Ishikawa (cell line): ENCODE results near the gene SEC14L5.
A peak's percentile ranks its signal among the peaks of the same experiment; 100 is the strongest.

Experiments used
- CEBPB ChIP-seq: IDR thresholded peaks from 2 replicates; pipeline ENCODE4 v1.6.1; 2012
- CREB1 ChIP-seq: IDR thresholded peaks from 2 replicates; pipeline ENCODE4 v1.6.1; 2012; ENCODE audit warnings: low read depth
- EGR1 ChIP-seq: IDR thresholded peaks from 2 replicates; pipeline ENCODE4 v1.6.1; 2012
- EP300 ChIP-seq: IDR thresholded peaks from 2 replicates; pipeline ENCODE4 v1.6.1; 2012; ENCODE audit warnings: borderline replicate concordance
- FOXM1 ChIP-seq: IDR thresholded peaks from 2 replicates; pipeline ENCODE4 v1.6.1; 2012; ENCODE audit warnings: low read depth, borderline replicate concordance
- NFIC ChIP-seq: IDR thresholded peaks from 2 replicates; pipeline ENCODE4 v1.6.1; 2012
- RAD21 ChIP-seq: IDR thresholded peaks from 2 replicates; pipeline ENCODE4 v1.6.1; 2012; ENCODE audit warnings: low read depth
- TAF1 ChIP-seq: IDR thresholded peaks from 2 replicates; pipeline ENCODE4 v1.6.1; 2012; ENCODE audit warnings: low read depth, mild to moderate bottlenecking
- TCF12 ChIP-seq: IDR thresholded peaks from 2 replicates; pipeline ENCODE4 v1.6.1; 2012; ENCODE audit warnings: low read depth
- TEAD4 ChIP-seq: IDR thresholded peaks from 2 replicates; pipeline ENCODE4 v1.6.1; 2012
- YY1 ChIP-seq: IDR thresholded peaks from 2 replicates; pipeline ENCODE4 v1.6.1; 2012; ENCODE audit warnings: low read depth
- ZBTB7A ChIP-seq: IDR thresholded peaks from 2 replicates; pipeline ENCODE4 v1.6.1; 2012; ENCODE audit warnings: low read depth
- TF ChIP-seq, protein P1 (sequence below): IDR thresholded peaks from 2 replicates; pipeline ENCODE4 v1.6.1; 2012
- TF ChIP-seq, protein P2 (sequence below): IDR thresholded peaks from 2 replicates; pipeline ENCODE4 v1.6.1; 2012; ENCODE audit warnings: low read depth, mild to moderate bottlenecking
- TF ChIP-seq, protein P3 (sequence below): IDR thresholded peaks from 2 replicates; pipeline ENCODE4 v1.6.1; 2012

The SEC14L5 gene

GRCh38 chr16:4935241-4935855 lies 22.8 kb upstream of the SEC14L5 start:
- peak; percentile 70 for TF ChIP-seq CEBPB
- no peak for TF ChIP-seq TCF12

GRCh38 chr16:4936181-4936990 lies 21.7 kb upstream of the SEC14L5 start:
- no peak for TF ChIP-seq FOXM1
- no peak for TF ChIP-seq YY1
- no peak; the same call in 1 of the 2 replicates for TF ChIP-seq NFIC
- TF ChIP-seq, protein P1, sequence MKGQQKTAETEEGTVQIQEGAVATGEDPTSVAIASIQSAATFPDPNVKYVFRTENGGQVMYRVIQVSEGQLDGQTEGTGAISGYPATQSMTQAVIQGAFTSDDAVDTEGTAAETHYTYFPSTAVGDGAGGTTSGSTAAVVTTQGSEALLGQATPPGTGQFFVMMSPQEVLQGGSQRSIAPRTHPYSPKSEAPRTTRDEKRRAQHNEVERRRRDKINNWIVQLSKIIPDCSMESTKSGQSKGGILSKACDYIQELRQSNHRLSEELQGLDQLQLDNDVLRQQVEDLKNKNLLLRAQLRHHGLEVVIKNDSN, result no peak
- TF ChIP-seq EGR1, result no peak
- TF ChIP-seq RAD21, result peak; percentile 58; the same call in 1 of the 2 replicates
- TF ChIP-seq TAF1, result peak; percentile 30; the same call in 1 of the 2 replicates
- no peak; the same call in 1 of the 2 replicates for TF ChIP-seq EP300
- peak; percentile 93; the same call in 1 of the 2 replicates for TF ChIP-seq ZBTB7A
- no peak for TF ChIP-seq TEAD4
- TF ChIP-seq, protein P2, sequence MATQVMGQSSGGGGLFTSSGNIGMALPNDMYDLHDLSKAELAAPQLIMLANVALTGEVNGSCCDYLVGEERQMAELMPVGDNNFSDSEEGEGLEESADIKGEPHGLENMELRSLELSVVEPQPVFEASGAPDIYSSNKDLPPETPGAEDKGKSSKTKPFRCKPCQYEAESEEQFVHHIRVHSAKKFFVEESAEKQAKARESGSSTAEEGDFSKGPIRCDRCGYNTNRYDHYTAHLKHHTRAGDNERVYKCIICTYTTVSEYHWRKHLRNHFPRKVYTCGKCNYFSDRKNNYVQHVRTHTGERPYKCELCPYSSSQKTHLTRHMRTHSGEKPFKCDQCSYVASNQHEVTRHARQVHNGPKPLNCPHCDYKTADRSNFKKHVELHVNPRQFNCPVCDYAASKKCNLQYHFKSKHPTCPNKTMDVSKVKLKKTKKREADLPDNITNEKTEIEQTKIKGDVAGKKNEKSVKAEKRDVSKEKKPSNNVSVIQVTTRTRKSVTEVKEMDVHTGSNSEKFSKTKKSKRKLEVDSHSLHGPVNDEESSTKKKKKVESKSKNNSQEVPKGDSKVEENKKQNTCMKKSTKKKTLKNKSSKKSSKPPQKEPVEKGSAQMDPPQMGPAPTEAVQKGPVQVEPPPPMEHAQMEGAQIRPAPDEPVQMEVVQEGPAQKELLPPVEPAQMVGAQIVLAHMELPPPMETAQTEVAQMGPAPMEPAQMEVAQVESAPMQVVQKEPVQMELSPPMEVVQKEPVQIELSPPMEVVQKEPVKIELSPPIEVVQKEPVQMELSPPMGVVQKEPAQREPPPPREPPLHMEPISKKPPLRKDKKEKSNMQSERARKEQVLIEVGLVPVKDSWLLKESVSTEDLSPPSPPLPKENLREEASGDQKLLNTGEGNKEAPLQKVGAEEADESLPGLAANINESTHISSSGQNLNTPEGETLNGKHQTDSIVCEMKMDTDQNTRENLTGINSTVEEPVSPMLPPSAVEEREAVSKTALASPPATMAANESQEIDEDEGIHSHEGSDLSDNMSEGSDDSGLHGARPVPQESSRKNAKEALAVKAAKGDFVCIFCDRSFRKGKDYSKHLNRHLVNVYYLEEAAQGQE, result no peak
- TF ChIP-seq, protein P3, sequence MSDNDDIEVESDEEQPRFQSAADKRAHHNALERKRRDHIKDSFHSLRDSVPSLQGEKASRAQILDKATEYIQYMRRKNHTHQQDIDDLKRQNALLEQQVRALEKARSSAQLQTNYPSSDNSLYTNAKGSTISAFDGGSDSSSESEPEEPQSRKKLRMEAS, result peak; percentile 44; the same call in 1 of the 2 replicates
- TF ChIP-seq CREB1, result no peak
- no peak for TF ChIP-seq CEBPB
- no peak; the same call in 1 of the 2 replicates for TF ChIP-seq TCF12

- TF ChIP-seq EGR1 (peak; percentile 52; the same call in 1 of the 2 replicates), EP300 (no peak)
- TF ChIP-seq, protein P3, result 0 out of 2 replicates have a peak, but pooled peaks have one; percentile 15
These were observed 20.9 kb upstream of the SEC14L5 start, which contains the start of gene PPL for GRCh38 chr16:4936991-4937781. Gene PPL (minus strand): TSS chr16:4937148. CDS start chr16:4937045, 103 bp downstream.

DNA sequence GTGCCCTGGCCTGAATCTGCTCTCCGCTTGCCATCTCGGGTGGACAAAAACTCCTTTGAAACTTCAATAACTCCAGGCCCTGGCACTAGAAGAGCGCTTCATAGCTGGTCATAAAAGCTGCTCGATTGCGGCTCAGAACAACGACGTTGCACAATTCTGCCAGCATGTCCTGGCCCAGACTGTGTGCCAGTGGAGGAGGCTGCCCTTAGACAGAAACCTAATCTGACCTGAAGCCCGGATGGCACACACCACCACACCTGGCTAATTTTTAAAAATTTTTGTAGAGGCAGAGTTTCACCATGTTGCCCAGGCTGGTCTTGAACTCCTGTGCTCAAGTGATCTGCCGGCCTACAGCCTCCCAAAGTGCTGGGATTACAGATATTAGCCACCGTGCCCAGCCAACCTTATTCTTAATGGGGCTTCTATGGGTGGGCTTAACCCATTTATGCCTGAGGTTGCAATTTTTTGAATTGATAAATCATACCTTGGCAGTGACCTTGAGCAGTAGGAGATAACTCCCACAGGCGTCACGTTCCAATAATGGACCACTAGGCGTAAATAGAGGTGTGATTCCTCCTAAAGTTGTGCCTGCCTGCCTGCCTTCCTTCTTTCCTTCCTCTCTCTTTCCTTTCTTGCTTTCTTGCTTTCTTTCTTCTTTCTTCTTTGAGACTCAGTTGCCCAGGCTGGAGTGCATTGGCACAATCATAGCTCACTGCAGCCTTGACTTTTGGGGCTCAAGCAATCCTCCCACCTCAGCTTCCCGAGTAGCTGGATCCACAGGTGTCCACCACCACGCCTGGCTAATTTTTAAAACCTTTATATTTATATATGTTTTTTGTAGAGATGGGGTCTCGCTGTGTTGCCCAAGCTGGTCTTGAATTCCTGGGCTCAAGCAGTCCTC lies 20.1 kb upstream of the SEC14L5 start:
- peak; percentile 68; the same call in 1 of the 2 replicates for TF ChIP-seq CEBPB
- no peak for TF ChIP-seq ZBTB7A
- no peak for TF ChIP-seq NFIC

GRCh38 chr16:4938683-4939030 lies 19.5 kb upstream of the SEC14L5 start:
- no peak for TF ChIP-seq EGR1
- no peak for TF ChIP-seq YY1
- TF ChIP-seq, protein P2, result no peak
- no peak for TF ChIP-seq RAD21
- no peak for TF ChIP-seq FOXM1
- TF ChIP-seq CREB1, result no peak
- TF ChIP-seq, protein P3, result no peak
- no peak for TF ChIP-seq CEBPB
- TF ChIP-seq ZBTB7A, result no peak
- no peak for TF ChIP-seq EP300
